Measurements from ENCODE around the gene DNTT. TPM values are rescaled to one million over a fixed set of nuclear protein-coding genes. Genes with fewer than 3 reads are reported as not detected.

Gene DNTT
- total RNA-seq, 6 experiments from 2014 or later, result not detected

Other genes with a start within 250 kb of the DNTT start
- gene ZNF518A, start 174.1 kb upstream of the DNTT start, total RNA-seq, result 10 to 100 TPM in 1 of 6 experiments, 1 to 10 TPM in 5; 6.7 to 10.4 (median 8.8) TPM
- gene BLNK, start 32.9 kb upstream of the DNTT start, total RNA-seq, result 10 to 100 TPM in 5 of 6 experiments, 1 to 10 TPM in 1; 9.9 to 47.7 (median 20.9) TPM
- gene OPALIN, start 54.6 kb downstream of the DNTT start, total RNA-seq, result not detected
- under 1 TPM in 2 of 6 experiments, not detected in 4; 0.11 to 0.14 TPM for gene TLL2, start 209.5 kb downstream of the DNTT start, total RNA-seq

Data from right lobe of liver (tissue), 5 donors.